ENCODE measurements around the gene VAPB.

GRCh38 chr20:58420798-58421496 lies 31.9 kb downstream of the VAPB start:
- TF ChIP-seq POLR2A (IDR thresholded peaks at IDR 0.05) (no peak), CTCF (IDR thresholded peaks at IDR 0.05) (no peak)
